GM12878 (cell line): ENCODE measurements around the gene GYPC. TPM values are rescaled to one million over a fixed set of nuclear protein-coding genes. Genes with fewer than 3 reads are reported as not detected.

ENCODE experiments used
- ATAC-seq: fragments of 200-7000 bp; cut with Tn5 transposase; 3 replicates; pipeline ENCODE4 v1.9.1; 2020; ENCODE audit warnings: mild to moderate bottlenecking, moderate library complexity
- BruUV-seq: library from RNA; stranded (reverse); fragments of 400-500 nt; replicated peaks from 2 replicates; lab custom pipeline; 2021; lab: Mats Ljungman, UMichigan
- CTCF ChIA-PET: fragments of 300-600 bp; sonication (Branson Sonifier 250); formaldehyde crosslinking; extraction: SDS; loops from one replicate; lab custom pipeline; 2021; ENCODE audit warnings: inconsistent platforms; lab: Yijun Ruan, JAX
- POLR2A ChIA-PET: fragments of 350-600 bp; formaldehyde crosslinking; extraction: SDS; loops from one replicate; lab custom pipeline; 2021; ENCODE audit warnings: inconsistent platforms; lab: Charles Lee
- RAD21 ChIA-PET: fragments of 300-600 bp; sonication (Branson Sonifier 250); formaldehyde crosslinking; loops from one replicate; lab custom pipeline; 2023; ENCODE audit warnings: antibody characterized with exemption; ENCODE audit not compliant: unreplicated experiment; lab: Charles Lee
- SMC1A ChIA-PET: fragments of 300-600 bp; sonication (Branson Sonifier 250); formaldehyde crosslinking; loops from one replicate; lab custom pipeline; 2023; ENCODE audit not compliant: unreplicated experiment, uncharacterized antibody; lab: Charles Lee
- DNase-seq: peaks from one replicate; pipeline ENCODE4 v3.0.0-alpha.2; 2011; ENCODE audit warnings: low read depth, low spot score
- FAIRE-seq: peaks from 3 replicates; lab custom pipeline; 2011; peaks lifted over from hg19 to GRCh38; lab: Jason Lieb, UNC
- H2AFZ ChIP-seq: 2 replicates; pipeline ENCODE4 v1.6.0; 2011; ENCODE audit warnings: low read depth, low read length, control low read depth; ENCODE audit not compliant: control insufficient read depth
- H3K27ac ChIP-seq: 2 replicates; pipeline ENCODE4 v1.5.1; 2011; ENCODE audit warnings: control low read depth; ENCODE audit not compliant: control insufficient read depth, insufficient read depth
- H3K27me3 ChIP-seq, 2 experiments: replicated peaks in 1 of 2; 2 replicates each; pipeline versions ENCODE4 v1.6.0 to v1.6.1; 2011; ENCODE audit warnings: low read length in 1 of 2; ENCODE audit not compliant: control insufficient read depth in 2 of 2, insufficient read depth in 2 of 2
- H3K36me3 ChIP-seq, 2 experiments: 2 replicates each; pipeline ENCODE4 v1.5.1; 2011; ENCODE audit warnings: low read length in 1 of 2; ENCODE audit not compliant: control insufficient read depth in 2 of 2, insufficient read depth in 2 of 2
- H3K4me1 ChIP-seq: 2 replicates; pipeline ENCODE4 v1.6.1; 2011; ENCODE audit warnings: mild to moderate bottlenecking, low read length, moderate library complexity, mixed read lengths; ENCODE audit not compliant: control insufficient read depth, insufficient read depth
- H3K4me2 ChIP-seq: 2 replicates; pipeline ENCODE4 v1.6.0; 2011; ENCODE audit warnings: control low read depth; ENCODE audit not compliant: control insufficient read depth, insufficient read depth
- H3K4me3 ChIP-seq: fragments of 200-600 bp; sonication (generic); 2 replicates; pipeline ENCODE4 v1.5.1; 2016
- H3K79me2 ChIP-seq: 2 replicates; pipeline ENCODE4 v1.6.0; 2011; ENCODE audit warnings: low read length; ENCODE audit not compliant: control insufficient read depth, insufficient read depth
- H3K9ac ChIP-seq: 2 replicates; pipeline ENCODE4 v1.8.0; 2011; ENCODE audit warnings: low read length, control low read depth, mixed read lengths; ENCODE audit not compliant: control insufficient read depth, insufficient read depth
- H3K9me3 ChIP-seq: replicated peaks from 3 replicates; pipeline ENCODE4 v1.5.1; 2011; ENCODE audit warnings: mild to moderate bottlenecking, low read length; ENCODE audit not compliant: control insufficient read depth, insufficient read depth
- H4K20me1 ChIP-seq: 2 replicates; pipeline ENCODE4 v1.6.0; 2011; ENCODE audit not compliant: control insufficient read depth, insufficient read depth
- ATF2 ChIP-seq: IDR thresholded peaks from 2 replicates; pipeline ENCODE4 v1.6.1; 2012; ENCODE audit warnings: low read length, inconsistent platforms
- ATF7 ChIP-seq: fragments of 450-650 bp; IDR thresholded peaks from 2 replicates; pipeline ENCODE4 v1.6.1; 2016; ENCODE audit warnings: low read depth, mild to moderate bottlenecking
- BMI1 ChIP-seq: fragments of 450-650 bp; IDR thresholded peaks from 2 replicates; pipeline ENCODE4 v1.6.1; 2016; ENCODE audit warnings: mild to moderate bottlenecking, moderate library complexity, borderline replicate concordance
- HCFC1 ChIP-seq: fragments of 150-350 bp; IDR thresholded peaks from 2 replicates; pipeline ENCODE4 v1.6.1; 2014; ENCODE audit warnings: low read length
- HDAC2 ChIP-seq: fragments of 200-600 bp; sonication (generic); IDR thresholded peaks from 2 replicates; pipeline ENCODE4 v1.6.1; 2017
- IKZF2 ChIP-seq, 2 experiments: fragments of 450-650 bp; IDR thresholded peaks; 2 replicates each; pipeline ENCODE4 v1.6.1; 2017; ENCODE audit warnings: mild to moderate bottlenecking in 2 of 2, moderate library complexity in 2 of 2
- JUNB ChIP-seq: IDR thresholded peaks from 2 replicates; pipeline ENCODE4 v1.6.1; 2016; ENCODE audit warnings: antibody characterized with exemption, mild to moderate bottlenecking
- MXI1 ChIP-seq: fragments of 150-350 bp; IDR thresholded peaks from 2 replicates; pipeline ENCODE4 v1.6.1; 2011; ENCODE audit warnings: low read depth, mild to moderate bottlenecking, inconsistent platforms, low read length, improper control_type of control experiment
- NFXL1 ChIP-seq: fragments of 450-650 bp; IDR thresholded peaks from 2 replicates; pipeline ENCODE4 v1.6.1; 2017; ENCODE audit warnings: antibody characterized with exemption, mild to moderate bottlenecking, borderline replicate concordance
- PAX5 ChIP-seq: IDR thresholded peaks from 2 replicates; pipeline ENCODE4 v1.6.1; 2011; ENCODE audit warnings: low read depth, low read length, borderline replicate concordance
- USF2 ChIP-seq: IDR thresholded peaks from 2 replicates; pipeline ENCODE4 v1.6.1; 2011; ENCODE audit warnings: low read depth, low read length, improper control_type of control experiment, borderline replicate concordance
- ZBTB33 ChIP-seq: fragments of 450-650 bp; IDR thresholded peaks from 2 replicates; pipeline ENCODE4 v1.6.1; 2017; ENCODE audit warnings: mild to moderate bottlenecking
- ZSCAN29 ChIP-seq: fragments of 450-650 bp; IDR thresholded peaks from 2 replicates; pipeline ENCODE4 v1.6.1; 2017; ENCODE audit warnings: mild to moderate bottlenecking, moderate library complexity
- WGBS: methylation state at CpG from one replicate; pipeline ENCODE4 v1.1.6; 2016; ENCODE audit warnings: low lambda C conversion rate; ENCODE audit not compliant: insufficient replicate concordance, insufficient coverage; ENCODE audit errors: missing lambda C conversion rate; 5-methylcytosine and 5-hydroxymethylcytosine counted together
- in situ Hi-C: fragments of 300-500 bp; cut with MboI; formaldehyde crosslinking; loops from 9 replicates; pipeline ENCODE4 v1.14.3; 2018; ENCODE audit warnings: mixed read lengths
- intact Hi-C: fragments of 100-400 bp; cut with micrococcal nuclease; formaldehyde crosslinking; loops from one replicate; pipeline ENCODE4 v1.14.2; 2022; ENCODE audit not compliant: unreplicated experiment
- polyA plus RNA-seq, 11 experiments: library from polyadenylated mRNA; depleted of rRNA in 4 of 11; unstranded in 6 of 11; stranded (reverse) in 5 of 11; fragments of >200 nt; fragmentation: Nextera tagmentation in 4 of 11; fragmentation: Illumina TruSeq in 1 of 11; extraction: Ambion mirVana in 4 of 11; extraction: Trizol in 1 of 11; gene quantifications; 1 replicate in 1 of 11; 2 replicates in 10 of 11; pipeline versions ENCODE4 v1.2.1 to v1.2.3, GENCODE V29; 2011 to 2016; ENCODE audit warnings: inconsistent platforms in 2 of 11, missing spikeins in 2 of 11, low read depth in 1 of 11
- total RNA-seq, 4 experiments: library from RNA; depleted of rRNA in 3 of 4; stranded (reverse); fragments of >200 nt in 3 of 4; fragmentation: Illumina TruSeq in 1 of 4; extraction: Trizol in 1 of 4; gene quantifications; 2 replicates each; pipeline versions ENCODE4 v1.2.1 to v1.2.3, GENCODE V29; 2013 to 2021

GYPC gene
- total and polyA plus RNA-seq, 10 of the 15 experiments (the other 5 are each of a cell fraction or from before 2014, with no cell fraction given): 26.2 to 150 (median 81.4) TPM

- DNase-seq (no peak), FAIRE-seq (no peak), ATAC-seq (no peak)
- Histone ChIP-seq H3K36me3 (no peaks in the 10 kb centered on the region), H3K9ac (no peak overlapping the region), H4K20me1 (no peaks in the 10 kb centered on the region), H3K4me1 (no peaks in the 10 kb centered on the region), H3K4me2 (no peak overlapping the region), H3K9me3 (peaks cover under 1% of the 10 kb centered on the region; the same call in 2 of the 3 replicates), H3K4me3 (no peak overlapping the region), H3K79me2 (no peaks in the 10 kb centered on the region), H2AFZ (no peak overlapping the region), H3K27me3 (no peaks in the 10 kb centered on the region), H3K27ac (no peak overlapping the region)
- SMC1A ChIA-PET: no interaction called here
- CTCF ChIA-PET: interaction anchor here (9.1 kb wide), 1 partner anchor 111 kb away, joined by 84 read pairs; no protein-coding TSS in a partner anchor
- TF ChIP-seq ZBTB33 (no peak), PAX5 (no peak), JUNB (no peak), MXI1 (no peak), HCFC1 (no peak), USF2 (no peak), HDAC2 (no peak), NFXL1 (no peak), ZSCAN29 (no peak), IKZF2 (IDR thresholded peaks at IDR 0.05) (no peak), ATF7 (no peak), BMI1 (no peak), ATF2 (no peak)
- intact Hi-C loops (no loop called here), in situ Hi-C loops (no loop called here)
- POLR2A ChIA-PET: no interaction called here
- RAD21 ChIA-PET: no interaction called here
- BruUV-seq: no TSS peak
- WGBS: 30% methylated on average over 6 of the region's 6 CpGs
Measured at GRCh38 chr2:126638746-126639145, 17.2 kb upstream of the GYPC start.
